ENCODE results near the gene POLD2.
A peak's percentile ranks its signal among the peaks of the same experiment; 100 is the strongest.

The POLD2 gene

GRCh38 chr7:44112997-44113763, 10.2 kb downstream of the POLD2 start:
- no peak for DNase-seq

GRCh38 chr7:44112231-44112996, 10.9 kb downstream of the POLD2 start:
- DNase-seq = no peak

- DNase-seq = peak; percentile 48
These were observed 11.6 kb downstream of the POLD2 start for GRCh38 chr7:44111761-44112160.

- DNase-seq = no peak
These were observed 12.4 kb downstream of the POLD2 start for GRCh38 chr7:44110719-44111635.

- no peak for DNase-seq
These were observed 13.4 kb downstream of the POLD2 start for GRCh38 chr7:44109991-44110390.

- peak; percentile 38 for DNase-seq
These were observed 14.3 kb downstream of the POLD2 start for GRCh38 chr7:44108768-44109750.

- DNase-seq = no peak
These were observed 15.2 kb downstream of the POLD2 start for GRCh38 chr7:44107961-44108767.

GRCh38 chr7:44107116-44107960, 16.0 kb downstream of the POLD2 start:
- DNase-seq = no peak

- DNase-seq = no peak
These were observed 16.9 kb downstream of the POLD2 start for GRCh38 chr7:44106311-44107065.

- no peak for DNase-seq
These were observed 17.5 kb downstream of the POLD2 start for GRCh38 chr7:44105832-44106231.

- no peak for DNase-seq
These were observed 18.2 kb downstream of the POLD2 start for GRCh38 chr7:44104860-44105771.

GRCh38 chr7:44103923-44104859, 19.2 kb downstream of the POLD2 start, which contains the start of gene AEBP1:
AEBP1 (plus strand) TSS chr7:44104345; CDS start chr7:44104666, 321 bp downstream.
- peak; percentile 70 for DNase-seq

- no peak for DNase-seq
These were observed 19.8 kb downstream of the POLD2 start for GRCh38 chr7:44103566-44103922.

GRCh38 chr7:44102846-44103565, 20.3 kb downstream of the POLD2 start:
- no peak for DNase-seq

- DNase-seq = no peak
These were observed 21.1 kb downstream of the POLD2 start for GRCh38 chr7:44101966-44102845.
